ENCODE data around the gene C1orf115.
"Not testable (repeated sequence)": the region's sequence is repeated elsewhere in the genome, so short reads cannot be mapped to it uniquely, and the experiment has no call there.

The C1orf115 gene

DNA sequence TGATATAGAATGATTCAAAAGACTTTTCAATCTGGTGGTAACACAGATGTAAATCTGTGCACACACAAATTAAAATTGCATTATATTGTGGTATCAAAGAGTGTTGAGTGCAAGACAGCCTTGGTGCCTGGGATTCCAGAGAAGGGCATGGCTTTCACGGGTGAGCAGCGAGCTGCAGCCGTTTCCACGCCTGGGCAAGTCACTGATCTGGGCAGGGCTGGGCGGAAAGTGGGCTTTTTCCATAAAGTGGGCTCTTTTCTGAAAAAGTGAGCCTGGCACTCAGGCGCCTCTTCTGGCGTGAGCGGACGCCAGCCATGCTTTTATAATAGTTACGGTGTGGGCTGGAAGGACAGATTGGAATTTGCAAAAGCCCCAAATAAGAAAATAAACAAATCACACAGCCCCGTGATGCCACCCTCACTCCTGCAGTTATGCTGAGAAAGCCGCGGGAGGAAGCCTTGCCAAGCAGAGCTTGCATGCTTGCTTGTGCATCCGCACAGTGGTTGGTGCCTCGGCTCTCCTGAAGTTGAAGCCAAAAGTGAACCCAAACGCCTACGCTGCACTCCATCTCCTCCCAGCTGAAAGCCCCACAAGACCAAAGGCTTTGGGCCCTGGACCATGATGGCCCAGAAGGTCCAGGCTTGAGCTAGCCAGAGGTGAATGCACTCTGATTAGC is 7.1 kb upstream of the C1orf115 start:
- no peak overlapping the region for H3K4me3 ChIP-seq (ENCODE audit: low read length)
- DNase-seq (ENCODE audit: low read depth), result no peak
- TF ChIP-seq, protein P1, sequence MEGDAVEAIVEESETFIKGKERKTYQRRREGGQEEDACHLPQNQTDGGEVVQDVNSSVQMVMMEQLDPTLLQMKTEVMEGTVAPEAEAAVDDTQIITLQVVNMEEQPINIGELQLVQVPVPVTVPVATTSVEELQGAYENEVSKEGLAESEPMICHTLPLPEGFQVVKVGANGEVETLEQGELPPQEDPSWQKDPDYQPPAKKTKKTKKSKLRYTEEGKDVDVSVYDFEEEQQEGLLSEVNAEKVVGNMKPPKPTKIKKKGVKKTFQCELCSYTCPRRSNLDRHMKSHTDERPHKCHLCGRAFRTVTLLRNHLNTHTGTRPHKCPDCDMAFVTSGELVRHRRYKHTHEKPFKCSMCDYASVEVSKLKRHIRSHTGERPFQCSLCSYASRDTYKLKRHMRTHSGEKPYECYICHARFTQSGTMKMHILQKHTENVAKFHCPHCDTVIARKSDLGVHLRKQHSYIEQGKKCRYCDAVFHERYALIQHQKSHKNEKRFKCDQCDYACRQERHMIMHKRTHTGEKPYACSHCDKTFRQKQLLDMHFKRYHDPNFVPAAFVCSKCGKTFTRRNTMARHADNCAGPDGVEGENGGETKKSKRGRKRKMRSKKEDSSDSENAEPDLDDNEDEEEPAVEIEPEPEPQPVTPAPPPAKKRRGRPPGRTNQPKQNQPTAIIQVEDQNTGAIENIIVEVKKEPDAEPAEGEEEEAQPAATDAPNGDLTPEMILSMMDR (IDR thresholded peaks at IDR 0.05; ENCODE audit: insufficient read depth, low read depth, low read length, missing control alignments), result no peak

DNA sequence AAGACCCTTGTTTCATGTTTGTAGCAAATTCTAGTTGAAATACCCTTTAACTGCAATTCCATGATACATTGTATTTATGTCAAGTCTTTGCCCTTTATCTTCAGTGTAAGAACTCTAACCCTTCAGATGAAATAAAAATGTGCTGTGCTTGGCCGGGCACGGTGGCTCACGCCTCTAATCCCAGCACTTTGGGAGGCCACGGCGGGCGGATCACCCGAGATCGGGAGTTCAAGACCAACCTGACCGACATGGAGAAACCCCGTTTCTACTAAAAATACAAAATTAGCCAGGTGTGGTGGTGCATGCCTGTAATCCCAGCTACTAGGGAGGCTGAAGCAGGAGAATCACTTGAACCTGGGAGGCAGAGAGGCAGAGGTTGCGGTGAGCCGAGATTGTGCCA is 6.4 kb upstream of the C1orf115 start:
- DNase-seq (ENCODE audit: low read depth), result not testable (repeated sequence)

DNA sequence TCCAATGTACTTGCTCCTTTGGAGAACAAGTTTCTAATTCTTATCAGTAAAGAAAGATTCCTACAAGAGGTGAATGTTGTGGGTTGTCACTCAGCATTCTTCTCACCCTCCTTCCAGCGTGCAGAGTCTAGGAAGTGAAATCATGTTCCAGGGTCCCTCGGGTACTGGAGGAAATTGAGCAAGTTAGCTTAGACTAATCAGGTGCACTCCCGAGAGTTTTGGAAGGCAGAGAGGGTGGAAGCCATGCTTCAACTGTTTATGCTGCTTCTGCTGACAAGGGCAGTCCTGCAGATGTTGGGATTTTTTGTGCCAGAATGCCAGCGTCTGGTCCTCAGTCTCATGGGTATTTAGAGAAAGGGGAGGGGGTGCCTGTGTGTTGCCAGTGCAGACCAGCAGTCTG is 5.3 kb upstream of the C1orf115 start:
- TF ChIP-seq, protein P1 (IDR thresholded peaks at IDR 0.05; ENCODE audit: insufficient read depth, low read depth, low read length, missing control alignments), result no peak
- DNase-seq (ENCODE audit: low read depth), result no peak
- no peak overlapping the region for H3K4me3 ChIP-seq (ENCODE audit: low read length)

More for the DNA sequence above, 6.4 kb upstream of the C1orf115 start:
- not testable (repeated sequence) for H3K4me3 ChIP-seq (ENCODE audit: low read length)

DNA sequence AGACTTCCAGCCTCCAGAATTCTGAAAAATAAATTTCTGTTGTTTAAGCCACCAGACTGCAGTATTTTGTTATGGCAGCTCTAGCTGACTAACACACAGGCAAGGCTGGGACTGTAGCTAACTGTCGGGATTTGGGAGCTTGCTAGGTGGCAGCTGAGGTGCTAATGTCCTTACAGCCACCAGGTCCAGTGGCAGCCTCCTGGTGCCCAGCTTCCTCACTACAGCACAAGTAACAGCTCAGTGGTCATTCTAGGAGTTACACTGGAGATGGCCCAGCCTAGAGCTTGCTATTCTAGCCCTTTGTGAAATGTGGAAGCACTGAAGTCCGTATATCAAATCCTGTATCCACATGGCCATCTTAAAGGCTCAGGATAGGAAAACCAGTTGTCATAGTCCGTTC is 4.3 kb upstream of the C1orf115 start:
- no peak for DNase-seq (ENCODE audit: low read depth)
- TF ChIP-seq, protein P1 (IDR thresholded peaks at IDR 0.05; ENCODE audit: insufficient read depth, low read depth, low read length, missing control alignments), result no peak
- H3K4me3 ChIP-seq (ENCODE audit: low read length), result no peak overlapping the region

DNA sequence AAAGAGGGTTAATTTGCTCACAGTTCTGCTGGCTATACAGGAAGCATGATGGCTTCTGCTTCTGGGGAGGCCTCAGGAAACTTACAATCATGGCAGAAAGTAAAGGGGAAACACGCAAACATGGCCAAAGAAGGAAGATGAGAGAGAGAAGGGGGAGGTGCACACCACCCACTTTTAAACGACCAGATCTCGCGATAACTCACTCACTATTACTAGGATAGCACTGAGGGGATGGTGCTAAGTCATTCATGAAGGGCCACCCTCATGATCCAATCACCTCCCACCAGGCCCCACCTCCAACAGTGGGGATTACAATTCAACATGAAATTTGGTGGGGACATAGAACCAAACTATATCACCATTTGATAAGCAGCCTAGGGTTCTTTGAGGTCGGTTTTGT is 2.4 kb upstream of the C1orf115 start:
- TF ChIP-seq, protein P1 (IDR thresholded peaks at IDR 0.05; ENCODE audit: insufficient read depth, low read depth, low read length, missing control alignments), result no peak
- no peak overlapping the region for H3K4me3 ChIP-seq (ENCODE audit: low read length)
- DNase-seq (ENCODE audit: low read depth), result no peak

DNA sequence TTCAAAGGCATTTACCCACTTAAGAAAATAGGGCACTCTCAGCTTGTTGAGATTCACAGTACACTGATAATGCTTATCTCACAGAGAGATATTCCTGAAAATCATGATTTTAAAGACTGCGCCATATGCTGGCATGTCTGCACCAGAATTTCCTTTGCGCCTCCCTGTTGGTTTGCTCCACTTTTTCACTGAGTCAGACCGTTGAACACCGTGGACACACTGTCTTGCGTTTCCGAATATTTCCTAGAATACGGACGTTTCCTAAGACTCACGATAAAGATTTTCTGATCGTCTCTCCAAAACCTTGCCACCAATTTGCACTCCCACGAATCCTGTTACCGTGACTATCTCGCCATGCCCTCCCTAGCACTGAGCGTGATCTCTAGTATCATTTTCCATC is 497 bp upstream of the C1orf115 start:
- TF ChIP-seq, protein P1 (IDR thresholded peaks at IDR 0.05; ENCODE audit: insufficient read depth, low read depth, low read length, missing control alignments), result no peak
- peak overlapping the region; percentile 55 for H3K4me3 ChIP-seq (ENCODE audit: low read length)
- DNase-seq (ENCODE audit: low read depth), result no peak

DNA sequence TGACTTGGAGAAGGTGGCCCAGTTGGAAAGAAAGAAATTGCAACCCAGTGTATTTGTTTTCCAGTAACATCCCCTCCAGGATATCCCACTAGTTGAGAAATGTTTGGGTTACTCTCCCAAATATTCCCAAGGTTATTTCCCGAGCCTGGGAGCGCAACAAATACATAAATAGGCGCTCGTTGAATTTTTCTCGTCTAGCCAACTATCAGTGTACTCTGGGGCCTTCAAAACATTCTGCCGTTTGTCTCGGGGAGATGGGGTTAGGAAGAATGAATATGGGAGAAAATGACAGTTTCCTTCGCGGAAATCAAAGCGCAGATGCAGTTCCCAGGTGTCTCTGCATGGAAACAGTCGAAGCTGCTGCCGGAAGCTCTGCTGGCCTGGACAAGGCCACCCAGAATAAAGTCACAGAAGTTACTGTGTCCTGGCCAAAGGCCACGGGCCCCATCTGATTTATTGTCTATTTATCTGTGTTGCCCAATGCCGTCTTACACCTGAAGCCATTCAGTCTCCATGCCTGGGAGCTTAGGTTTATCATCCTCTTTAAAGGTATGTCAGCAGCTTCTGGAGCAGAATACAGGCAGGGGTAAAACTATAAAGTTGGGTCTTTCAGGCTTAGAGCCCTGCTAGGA is 1.0 kb downstream of the C1orf115 start:
- H3K4me3 ChIP-seq (ENCODE audit: low read length), result peak overlapping the region; percentile 55
- TF ChIP-seq, protein P1 (IDR thresholded peaks at IDR 0.05; ENCODE audit: insufficient read depth, low read depth, low read length, missing control alignments), result no peak
- no peak for DNase-seq (ENCODE audit: low read depth)
